Chondrocyte (in vitro differentiated cells): ENCODE data around the gene DGKD. TPM values are rescaled to one million over a fixed set of nuclear protein-coding genes. Genes with fewer than 3 reads are reported as not detected.

Source experiments
- DNase-seq: peaks from one replicate; pipeline ENCODE4 v3.0.0; 2021; ENCODE audit warnings: mixed read lengths, low spot score
- H3K27ac Mint-ChIP-seq: one replicate; pipeline ENCODE4 v1.8.0; 2021; ENCODE audit warnings: mild to moderate bottlenecking, moderate library complexity, mixed read lengths; ENCODE audit not compliant: unreplicated experiment
- H3K27me3 Mint-ChIP-seq: 2 replicates; pipeline ENCODE4 v1.8.0; 2021; ENCODE audit warnings: low read depth, mixed read lengths
- H3K36me3 Mint-ChIP-seq: 2 replicates; pipeline ENCODE4 v1.8.0; 2021; ENCODE audit warnings: low read depth, mixed read lengths
- H3K4me1 Mint-ChIP-seq: 2 replicates; pipeline ENCODE4 v1.8.0; 2021; ENCODE audit warnings: low read depth, mild to moderate bottlenecking, mixed read lengths
- H3K4me3 Mint-ChIP-seq: one replicate; pipeline ENCODE4 v1.8.0; 2021; ENCODE audit warnings: mild to moderate bottlenecking, moderate library complexity, mixed read lengths; ENCODE audit not compliant: unreplicated experiment
- H3K9me3 Mint-ChIP-seq: 2 replicates; pipeline ENCODE4 v1.8.0; 2021; ENCODE audit warnings: low read depth, mixed read lengths
- CTCF ChIP-seq: fragments of 200-600 bp; sonication (generic); IDR thresholded peaks from 2 replicates; pipeline ENCODE4 v1.5.0; 2021; ENCODE audit warnings: antibody characterized with exemption, mild to moderate bottlenecking, moderate library complexity
- total RNA-seq: library from RNA; stranded (reverse); gene quantifications from 3 replicates; pipeline ENCODE4 v1.2.1, GENCODE V29; 2021

Gene DGKD
- total RNA-seq, 1 donor from 2014 or later = 66.3 TPM

- TF ChIP-seq CTCF = no peak
- H3K9me3 Mint-ChIP-seq = peaks cover 11% of the 10 kb centered on the region
- no peak for DNase-seq
- H3K4me1 Mint-ChIP-seq = peaks cover 75% of the 10 kb centered on the region
- H3K4me3 Mint-ChIP-seq = no peak overlapping the region
- no peaks in the 10 kb centered on the region for H3K27me3 Mint-ChIP-seq
- H3K36me3 Mint-ChIP-seq = peaks cover 8% of the 10 kb centered on the region
- peak overlapping the region; percentile 32 for H3K27ac Mint-ChIP-seq
These were observed 69.2 kb downstream of the DGKD start for GRCh38 chr2:233423552-233423860.

DNA sequence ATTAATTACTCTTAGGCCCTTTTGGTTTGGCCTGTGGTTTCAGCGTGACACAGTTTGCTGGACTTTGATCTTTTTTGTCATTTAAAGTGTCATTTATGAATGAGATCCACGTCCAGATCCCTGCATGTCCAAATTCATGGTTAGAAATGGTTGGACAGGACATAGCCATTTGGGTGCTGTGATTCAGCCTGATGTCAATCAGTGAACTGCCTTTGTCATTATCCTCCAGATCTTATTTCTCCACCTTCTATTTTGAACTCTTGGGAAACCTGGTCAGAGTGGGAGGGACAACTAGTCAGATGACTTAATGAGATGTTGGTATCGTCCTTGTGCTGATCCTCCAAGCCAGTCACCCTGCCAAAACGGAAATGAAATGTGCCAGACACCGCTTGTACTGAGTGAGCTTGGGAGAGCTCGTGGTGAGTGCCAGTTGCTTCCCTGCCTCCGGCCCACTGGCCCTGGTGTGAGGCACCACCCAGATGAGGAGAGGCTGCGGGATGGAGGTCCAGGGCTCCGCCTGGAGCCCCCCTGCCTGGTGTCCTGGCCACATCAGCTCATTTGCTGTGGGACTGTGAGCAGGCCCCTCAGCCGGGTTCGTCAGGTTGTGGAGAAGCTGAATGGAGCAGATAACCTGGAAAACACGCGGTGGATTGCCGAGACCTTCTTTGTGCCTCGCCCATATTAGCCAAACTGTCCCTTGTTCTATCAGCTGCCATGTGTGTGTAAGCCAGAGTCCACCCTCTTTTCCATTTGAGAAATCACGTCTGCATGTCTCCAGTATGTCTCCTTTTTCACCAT lies 70.1 kb downstream of the DGKD start:
- Mint-ChIP-seq H3K36me3 (peaks cover 8% of the 10 kb centered on the region), H3K27ac (no peak overlapping the region), H3K4me3 (no peak overlapping the region), H3K27me3 (no peaks in the 10 kb centered on the region), H3K9me3 (peaks cover 11% of the 10 kb centered on the region), H3K4me1 (peaks cover 72% of the 10 kb centered on the region)
- TF ChIP-seq CTCF = no peak
- peak; percentile 58 for DNase-seq

DNA sequence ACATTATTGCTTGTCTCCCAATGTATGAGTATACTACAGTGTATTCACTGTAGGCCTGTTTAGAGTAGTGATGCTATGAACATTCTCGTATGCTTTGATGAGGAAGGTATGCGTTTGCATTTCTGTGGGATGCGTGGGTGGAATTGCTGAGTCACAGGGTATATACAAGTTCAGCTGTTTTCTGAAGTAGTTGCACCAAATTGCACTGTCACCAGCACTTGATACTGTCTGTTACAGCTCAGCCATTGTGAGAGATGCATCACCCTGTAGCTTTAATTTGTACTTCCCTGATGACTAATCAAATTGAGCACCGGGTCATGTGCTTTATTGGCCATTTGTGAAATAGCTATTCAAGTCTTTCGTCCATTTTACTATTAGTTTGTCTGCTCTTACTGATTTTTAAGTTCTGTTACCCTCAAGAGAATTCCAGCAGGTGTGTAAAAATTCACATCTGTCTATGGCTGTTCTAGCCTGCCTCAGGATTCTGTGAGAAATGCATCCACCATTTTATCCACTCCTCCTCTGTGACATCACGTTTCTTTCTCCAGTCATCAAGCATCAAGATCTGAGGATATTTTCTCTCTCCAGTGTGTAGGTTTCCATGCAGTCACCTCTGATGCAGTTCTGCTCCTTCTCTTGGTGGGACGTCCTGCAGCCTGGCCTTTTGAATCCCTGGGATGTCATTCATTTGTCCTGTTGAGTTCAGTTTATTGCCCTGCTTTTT lies 72.5 kb downstream of the DGKD start:
- H3K4me1 Mint-ChIP-seq = peaks cover 63% of the 10 kb centered on the region
- H3K4me3 Mint-ChIP-seq = no peak overlapping the region
- H3K36me3 Mint-ChIP-seq = peaks cover 11% of the 10 kb centered on the region
- H3K27me3 Mint-ChIP-seq = no peaks in the 10 kb centered on the region
- no peak for TF ChIP-seq CTCF
- peaks cover 11% of the 10 kb centered on the region for H3K9me3 Mint-ChIP-seq
- no peak for DNase-seq
- peak overlapping the region; percentile 63 for H3K27ac Mint-ChIP-seq

DNA sequence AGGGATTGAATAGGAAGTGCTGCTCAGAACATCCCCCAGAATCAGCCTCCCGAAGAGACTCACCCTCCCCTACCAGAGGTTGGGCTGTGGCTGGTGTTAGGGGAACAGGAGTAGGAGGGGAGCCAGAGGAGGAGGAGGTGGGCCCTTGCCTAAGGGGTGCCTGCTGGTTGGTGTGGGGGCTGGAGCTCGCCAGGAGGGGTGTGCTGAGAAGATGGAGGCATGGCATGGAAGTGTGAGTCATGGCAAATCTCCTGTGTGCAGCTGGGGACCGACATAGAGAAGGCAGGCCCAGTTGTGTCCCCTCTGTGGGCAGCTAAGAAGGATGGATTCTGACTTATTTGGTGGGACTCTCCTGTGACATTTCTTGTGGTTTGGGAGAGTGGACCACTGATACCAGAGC lies 73.7 kb downstream of the DGKD start:
- Mint-ChIP-seq H3K4me3 (no peak overlapping the region), H3K4me1 (peaks cover 51% of the 10 kb centered on the region), H3K9me3 (peaks cover 11% of the 10 kb centered on the region), H3K27me3 (no peaks in the 10 kb centered on the region), H3K27ac (no peak overlapping the region), H3K36me3 (peaks cover 11% of the 10 kb centered on the region)
- TF ChIP-seq CTCF = no peak
- DNase-seq = no peak

DNA sequence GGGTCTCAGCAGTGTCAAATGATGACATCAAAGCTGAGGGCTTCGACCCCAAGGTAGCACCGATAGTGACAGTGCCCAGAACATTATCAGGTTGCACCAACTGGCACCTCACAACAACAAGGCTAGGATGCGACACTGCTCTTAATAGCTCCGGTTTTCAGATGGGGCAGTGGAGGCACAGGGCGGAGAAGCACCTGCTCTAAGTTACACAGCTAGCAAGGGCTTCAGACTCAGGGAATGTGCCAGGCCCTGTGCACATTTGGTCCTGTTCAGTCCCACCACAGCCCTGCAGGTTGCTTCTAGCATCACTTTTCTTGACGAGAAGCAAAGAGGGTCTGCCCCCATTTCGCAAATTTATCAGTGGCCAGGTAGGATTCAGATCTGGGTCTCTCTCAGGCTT lies 74.1 kb downstream of the DGKD start:
- Mint-ChIP-seq H3K4me3 (no peak overlapping the region), H3K27ac (no peak overlapping the region), H3K4me1 (peaks cover 48% of the 10 kb centered on the region), H3K27me3 (no peaks in the 10 kb centered on the region), H3K9me3 (peaks cover 11% of the 10 kb centered on the region), H3K36me3 (peaks cover 11% of the 10 kb centered on the region)
- DNase-seq = no peak
- TF ChIP-seq CTCF = no peak
